Measurements from ENCODE around the gene FAM50B. TPM values are rescaled to one million over a fixed set of nuclear protein-coding genes. Genes with fewer than 3 reads are reported as not detected.

FAM50B gene
- total and polyA plus RNA-seq, 2 experiments from 2014 or later = 1.1 to 1.6 TPM

GRCh38 chr6:3835785-3836184 is 13.4 kb upstream of the FAM50B start:
- Histone ChIP-seq H3K27me3 (no peaks in the 10 kb centered on the region), H3K4me1 (ENCODE audit: insufficient read depth) (peaks cover 15% of the 10 kb centered on the region), H3K79me2 (no peaks in the 10 kb centered on the region), H3K4me3 (no peak overlapping the region), H4K20me1 (ENCODE audit: insufficient read depth, poor library complexity, severe bottlenecking) (no peaks in the 10 kb centered on the region), H3K27ac (peak overlapping the region; percentile 92), H3K4me2 (peak overlapping the region; percentile 35), H3K9me2 (replicated peaks; ENCODE audit: insufficient read depth) (no peaks in the 10 kb centered on the region), H2AFZ (no peak overlapping the region), H3K9me3 (ENCODE audit: low read depth) (no peaks in the 10 kb centered on the region), H3K36me3 (replicated peaks; ENCODE audit: insufficient read depth, low read depth) (no peaks in the 10 kb centered on the region)
- 96% methylated on average over 5 of the region's 5 CpGs for WGBS (ENCODE audit: low lambda C conversion rate, missing lambda C conversion rate)
- TF ChIP-seq EZH2 (IDR thresholded peaks at IDR 0.05; ENCODE audit: borderline replicate concordance) = no peak
- no peak for TF ChIP-seq CTCF (IDR thresholded peaks at IDR 0.05; ENCODE audit: poor library complexity)
- TF ChIP-seq EZH2phosphoT487 (IDR thresholded peaks at IDR 0.05; ENCODE audit: low read depth, severe bottlenecking, unreplicated experiment) = no peak
- DNase-seq (ENCODE audit: low spot score) = no peak

- no peaks in the 10 kb centered on the region for H3K36me3 ChIP-seq (replicated peaks; ENCODE audit: insufficient read depth, low read depth)
- DNase-seq (ENCODE audit: low spot score) = no peak
- peaks cover 23% of the 10 kb centered on the region for H3K4me1 ChIP-seq (ENCODE audit: insufficient read depth)
- H3K9me2 ChIP-seq (replicated peaks; ENCODE audit: insufficient read depth) = no peaks in the 10 kb centered on the region
- H3K4me2 ChIP-seq = no peak overlapping the region
- no peak overlapping the region for H3K4me3 ChIP-seq
- no peaks in the 10 kb centered on the region for H3K79me2 ChIP-seq
- no peaks in the 10 kb centered on the region for H3K9me3 ChIP-seq (ENCODE audit: low read depth)
- H4K20me1 ChIP-seq (ENCODE audit: insufficient read depth, poor library complexity, severe bottlenecking) = no peaks in the 10 kb centered on the region
- no peak overlapping the region for H2AFZ ChIP-seq
- no peaks in the 10 kb centered on the region for H3K27me3 ChIP-seq
- 78% methylated on average over 3 of the region's 3 CpGs for WGBS (ENCODE audit: low lambda C conversion rate, missing lambda C conversion rate)
- H3K27ac ChIP-seq = peak overlapping the region; percentile 92
- no peak for TF ChIP-seq EZH2phosphoT487 (IDR thresholded peaks at IDR 0.05; ENCODE audit: low read depth, severe bottlenecking, unreplicated experiment)
These were observed 12.6 kb upstream of the FAM50B start for GRCh38 chr6:3836566-3836965.

- Histone ChIP-seq H3K27me3 (no peaks in the 10 kb centered on the region), H3K27ac (no peak overlapping the region), H2AFZ (no peak overlapping the region), H3K9me2 (replicated peaks; ENCODE audit: insufficient read depth) (no peaks in the 10 kb centered on the region), H3K4me2 (no peak overlapping the region), H3K4me1 (ENCODE audit: insufficient read depth) (peaks cover 28% of the 10 kb centered on the region), H3K4me3 (no peak overlapping the region), H4K20me1 (ENCODE audit: insufficient read depth, poor library complexity, severe bottlenecking) (no peaks in the 10 kb centered on the region), H3K79me2 (no peaks in the 10 kb centered on the region), H3K36me3 (replicated peaks; ENCODE audit: insufficient read depth, low read depth) (no peaks in the 10 kb centered on the region), H3K9me3 (ENCODE audit: low read depth) (no peaks in the 10 kb centered on the region)
- no peak for TF ChIP-seq EZH2phosphoT487 (IDR thresholded peaks at IDR 0.05; ENCODE audit: low read depth, severe bottlenecking, unreplicated experiment)
- no peak for TF ChIP-seq CTCF (IDR thresholded peaks at IDR 0.05; ENCODE audit: poor library complexity)
- TF ChIP-seq EZH2 (IDR thresholded peaks at IDR 0.05; ENCODE audit: borderline replicate concordance) = no peak
- DNase-seq (ENCODE audit: low spot score) = no peak
- 72% methylated on average over 1 of the region's 1 CpG for WGBS (ENCODE audit: low lambda C conversion rate, missing lambda C conversion rate)
These were observed 11.4 kb upstream of the FAM50B start for GRCh38 chr6:3837781-3838180.

GRCh38 chr6:3838992-3839867 is 9.9 kb upstream of the FAM50B start:
- Histone ChIP-seq H3K4me3 (no peak overlapping the region), H3K9me3 (ENCODE audit: low read depth) (no peaks in the 10 kb centered on the region), H3K27me3 (no peaks in the 10 kb centered on the region), H2AFZ (no peak overlapping the region), H3K79me2 (no peaks in the 10 kb centered on the region), H4K20me1 (ENCODE audit: insufficient read depth, poor library complexity, severe bottlenecking) (no peaks in the 10 kb centered on the region), H3K4me1 (ENCODE audit: insufficient read depth) (peaks cover 28% of the 10 kb centered on the region), H3K4me2 (no peak overlapping the region), H3K27ac (no peak overlapping the region), H3K36me3 (replicated peaks; ENCODE audit: insufficient read depth, low read depth) (no peaks in the 10 kb centered on the region), H3K9me2 (replicated peaks; ENCODE audit: insufficient read depth) (no peaks in the 10 kb centered on the region)
- DNase-seq (ENCODE audit: low spot score) = no peak
- 84% methylated on average over 8 of the region's 8 CpGs for WGBS (ENCODE audit: low lambda C conversion rate, missing lambda C conversion rate)
- TF ChIP-seq EZH2phosphoT487 (IDR thresholded peaks at IDR 0.05; ENCODE audit: low read depth, severe bottlenecking, unreplicated experiment) (no peak), EZH2 (IDR thresholded peaks at IDR 0.05; ENCODE audit: borderline replicate concordance) (no peak), CTCF (IDR thresholded peaks at IDR 0.05; ENCODE audit: poor library complexity) (no peak)
